Right lobe of liver (tissue), 4 donors: Measurements from ENCODE around the gene KCND2.

Experiments
- POLR2A ChIP-seq: fragments of 450-650 bp; IDR thresholded peaks from one replicate; pipeline ENCODE4 v1.6.1; 2017; ENCODE audit warnings: antibody characterized with exemption, mild to moderate bottlenecking
- TF ChIP-seq, protein P1 (sequence below), 4 donors: fragments of 200-600 bp in 3 of 4; fragments of 450-650 bp in 1 of 4; IDR thresholded peaks; one replicate each; pipeline versions ENCODE4 v1.5.1 to v1.8.0; 2016 to 2022; ENCODE audit warnings: antibody characterized with exemption in 4 of 4, mild to moderate bottlenecking in 2 of 4
- donor health status: DM: no; HTN: no; CAD: no.
- donor health status: DM: no; HTN: no; CAD: no.
- donor health status: DM: no; HTN: yes; CAD: no.

GRCh38 chr7:120539321-120539720, 266.3 kb downstream of the KCND2 start:
- TF ChIP-seq, protein P1, sequence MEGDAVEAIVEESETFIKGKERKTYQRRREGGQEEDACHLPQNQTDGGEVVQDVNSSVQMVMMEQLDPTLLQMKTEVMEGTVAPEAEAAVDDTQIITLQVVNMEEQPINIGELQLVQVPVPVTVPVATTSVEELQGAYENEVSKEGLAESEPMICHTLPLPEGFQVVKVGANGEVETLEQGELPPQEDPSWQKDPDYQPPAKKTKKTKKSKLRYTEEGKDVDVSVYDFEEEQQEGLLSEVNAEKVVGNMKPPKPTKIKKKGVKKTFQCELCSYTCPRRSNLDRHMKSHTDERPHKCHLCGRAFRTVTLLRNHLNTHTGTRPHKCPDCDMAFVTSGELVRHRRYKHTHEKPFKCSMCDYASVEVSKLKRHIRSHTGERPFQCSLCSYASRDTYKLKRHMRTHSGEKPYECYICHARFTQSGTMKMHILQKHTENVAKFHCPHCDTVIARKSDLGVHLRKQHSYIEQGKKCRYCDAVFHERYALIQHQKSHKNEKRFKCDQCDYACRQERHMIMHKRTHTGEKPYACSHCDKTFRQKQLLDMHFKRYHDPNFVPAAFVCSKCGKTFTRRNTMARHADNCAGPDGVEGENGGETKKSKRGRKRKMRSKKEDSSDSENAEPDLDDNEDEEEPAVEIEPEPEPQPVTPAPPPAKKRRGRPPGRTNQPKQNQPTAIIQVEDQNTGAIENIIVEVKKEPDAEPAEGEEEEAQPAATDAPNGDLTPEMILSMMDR (IDR thresholded peaks at IDR 0.05) = no peak
- TF ChIP-seq POLR2A = no peak
